HG02588 (cell line): Measurements from ENCODE around the gene TTC17.
"Not testable (repeated sequence)": the region's sequence is repeated elsewhere in the genome, so short reads cannot be mapped to it uniquely, and the experiment has no call there.

Source experiments
- ATAC-seq: cut with Tn5 transposase; IDR thresholded peaks from one replicate; pipeline ENCODE4 v1.9.1; 2021; ENCODE audit warnings: mild to moderate bottlenecking, moderate library complexity; ENCODE audit not compliant: unreplicated experiment

TTC17 gene

GRCh38 chr11:43358801-43359421, at the start of gene TTC17:
Gene TTC17 (plus strand): TSS chr11:43358920. CDS start chr11:43358955, 35 bp downstream.
- ATAC-seq, result peak; percentile 93

- peak; percentile 99 for ATAC-seq
These were observed 46.7 kb upstream of the TTC17 start, which contains the start of gene API5 for GRCh38 chr11:43311791-43312607. Gene API5 (plus strand): TSS chr11:43311996. CDS start chr11:43312128, 132 bp downstream.

GRCh38 chr11:43315966-43316365, 42.8 kb upstream of the TTC17 start:
- ATAC-seq, result no peak

GRCh38 chr11:43316451-43316850, 42.3 kb upstream of the TTC17 start:
- ATAC-seq, result no peak

- no peak for ATAC-seq
These were observed 30.7 kb upstream of the TTC17 start for GRCh38 chr11:43327987-43328386.

- ATAC-seq, result no peak
These were observed 30.2 kb upstream of the TTC17 start for GRCh38 chr11:43328482-43328881.

- ATAC-seq, result no peak
These were observed 17.6 kb upstream of the TTC17 start for GRCh38 chr11:43341159-43341558.

GRCh38 chr11:43351426-43351825, 7.3 kb upstream of the TTC17 start:
- ATAC-seq, result not testable (repeated sequence)

- no peak for ATAC-seq
These were observed 4.4 kb upstream of the TTC17 start for GRCh38 chr11:43354311-43354710.

- no peak for ATAC-seq
These were observed 2.4 kb upstream of the TTC17 start for GRCh38 chr11:43356336-43356735.

- ATAC-seq, result no peak
These were observed 380 bp upstream of the TTC17 start for GRCh38 chr11:43358279-43358800.

GRCh38 chr11:43359422-43359818, 700 bp downstream of the TTC17 start:
- peak; percentile 49 for ATAC-seq

- ATAC-seq, result no peak
These were observed 1.8 kb downstream of the TTC17 start for GRCh38 chr11:43360361-43361032.

- no peak for ATAC-seq
These were observed 8.0 kb downstream of the TTC17 start for GRCh38 chr11:43366677-43367076.

- no peak for ATAC-seq
These were observed 8.9 kb downstream of the TTC17 start for GRCh38 chr11:43367382-43368178.

- no peak for ATAC-seq
These were observed 17.3 kb downstream of the TTC17 start for GRCh38 chr11:43376065-43376464.

- no peak for ATAC-seq
These were observed 17.9 kb downstream of the TTC17 start for GRCh38 chr11:43376594-43376993.

GRCh38 chr11:43377389-43377788, 18.7 kb downstream of the TTC17 start:
- no peak for ATAC-seq

GRCh38 chr11:43378897-43379296, 20.2 kb downstream of the TTC17 start:
- no peak for ATAC-seq

GRCh38 chr11:43381802-43382201, 23.1 kb downstream of the TTC17 start:
- ATAC-seq, result no peak

- no peak for ATAC-seq
These were observed 23.9 kb downstream of the TTC17 start for GRCh38 chr11:43382614-43383013.
